GM12878 (cell line): ENCODE data around the gene COG7. TPM values are rescaled to one million over a fixed set of nuclear protein-coding genes. Genes with fewer than 3 reads are reported as not detected.

Experiments
- ATAC-seq: fragments of 200-7000 bp; cut with Tn5 transposase; 3 replicates; pipeline ENCODE4 v1.9.1; 2020; ENCODE audit warnings: mild to moderate bottlenecking, moderate library complexity
- BruUV-seq: library from RNA; stranded (reverse); fragments of 400-500 nt; replicated peaks from 2 replicates; lab custom pipeline; 2021; lab: Mats Ljungman, UMichigan
- CTCF ChIA-PET: fragments of 300-600 bp; sonication (Branson Sonifier 250); formaldehyde crosslinking; extraction: SDS; loops from one replicate; lab custom pipeline; 2021; ENCODE audit warnings: inconsistent platforms; lab: Yijun Ruan, JAX
- POLR2A ChIA-PET: fragments of 350-600 bp; formaldehyde crosslinking; extraction: SDS; loops from one replicate; lab custom pipeline; 2021; ENCODE audit warnings: inconsistent platforms; lab: Charles Lee
- RAD21 ChIA-PET: fragments of 300-600 bp; sonication (Branson Sonifier 250); formaldehyde crosslinking; loops from one replicate; lab custom pipeline; 2023; ENCODE audit warnings: antibody characterized with exemption; ENCODE audit not compliant: unreplicated experiment; lab: Charles Lee
- SMC1A ChIA-PET: fragments of 300-600 bp; sonication (Branson Sonifier 250); formaldehyde crosslinking; loops from one replicate; lab custom pipeline; 2023; ENCODE audit not compliant: unreplicated experiment, uncharacterized antibody; lab: Charles Lee
- DNase-seq: peaks from one replicate; pipeline ENCODE4 v3.0.0-alpha.2; 2011; ENCODE audit warnings: low read depth, low spot score
- FAIRE-seq: peaks from 3 replicates; lab custom pipeline; 2011; peaks lifted over from hg19 to GRCh38; lab: Jason Lieb, UNC
- H2AFZ ChIP-seq: 2 replicates; pipeline ENCODE4 v1.6.0; 2011; ENCODE audit warnings: low read depth, low read length, control low read depth; ENCODE audit not compliant: control insufficient read depth
- H3K27ac ChIP-seq: 2 replicates; pipeline ENCODE4 v1.5.1; 2011; ENCODE audit warnings: control low read depth; ENCODE audit not compliant: control insufficient read depth, insufficient read depth
- H3K27me3 ChIP-seq, 2 experiments: replicated peaks in 1 of 2; 2 replicates each; pipeline versions ENCODE4 v1.6.0 to v1.6.1; 2011; ENCODE audit warnings: low read length in 1 of 2; ENCODE audit not compliant: control insufficient read depth in 2 of 2, insufficient read depth in 2 of 2
- H3K36me3 ChIP-seq, 2 experiments: 2 replicates each; pipeline ENCODE4 v1.5.1; 2011; ENCODE audit warnings: low read length in 1 of 2; ENCODE audit not compliant: control insufficient read depth in 2 of 2, insufficient read depth in 2 of 2
- H3K4me1 ChIP-seq: 2 replicates; pipeline ENCODE4 v1.6.1; 2011; ENCODE audit warnings: mild to moderate bottlenecking, low read length, moderate library complexity, mixed read lengths; ENCODE audit not compliant: control insufficient read depth, insufficient read depth
- H3K4me2 ChIP-seq: 2 replicates; pipeline ENCODE4 v1.6.0; 2011; ENCODE audit warnings: control low read depth; ENCODE audit not compliant: control insufficient read depth, insufficient read depth
- H3K4me3 ChIP-seq: fragments of 200-600 bp; sonication (generic); 2 replicates; pipeline ENCODE4 v1.5.1; 2016
- H3K79me2 ChIP-seq: 2 replicates; pipeline ENCODE4 v1.6.0; 2011; ENCODE audit warnings: low read length; ENCODE audit not compliant: control insufficient read depth, insufficient read depth
- H3K9ac ChIP-seq: 2 replicates; pipeline ENCODE4 v1.8.0; 2011; ENCODE audit warnings: low read length, control low read depth, mixed read lengths; ENCODE audit not compliant: control insufficient read depth, insufficient read depth
- H3K9me3 ChIP-seq: replicated peaks from 3 replicates; pipeline ENCODE4 v1.5.1; 2011; ENCODE audit warnings: mild to moderate bottlenecking, low read length; ENCODE audit not compliant: control insufficient read depth, insufficient read depth
- H4K20me1 ChIP-seq: 2 replicates; pipeline ENCODE4 v1.6.0; 2011; ENCODE audit not compliant: control insufficient read depth, insufficient read depth
- BMI1 ChIP-seq: fragments of 450-650 bp; IDR thresholded peaks from 2 replicates; pipeline ENCODE4 v1.6.1; 2016; ENCODE audit warnings: mild to moderate bottlenecking, moderate library complexity, borderline replicate concordance
- FOXM1 ChIP-seq: IDR thresholded peaks from 2 replicates; pipeline ENCODE4 v1.6.1; 2012; ENCODE audit warnings: low read depth, mild to moderate bottlenecking, inconsistent platforms, low read length, moderate library complexity
- IRF5 ChIP-seq: fragments of 450-650 bp; IDR thresholded peaks from 2 replicates; pipeline ENCODE4 v1.6.1; 2017; ENCODE audit warnings: borderline replicate concordance
- MLLT1 ChIP-seq: fragments of 450-650 bp; IDR thresholded peaks from 2 replicates; pipeline ENCODE4 v1.6.1; 2016; ENCODE audit warnings: mild to moderate bottlenecking
- RELB ChIP-seq: fragments of 450-650 bp; IDR thresholded peaks from 2 replicates; pipeline ENCODE4 v1.6.1; 2017; ENCODE audit warnings: low read depth, mild to moderate bottlenecking, moderate library complexity
- ZNF24 ChIP-seq: fragments of 450-650 bp; IDR thresholded peaks from 2 replicates; pipeline ENCODE4 v1.6.1; 2017; ENCODE audit warnings: antibody characterized with exemption, mild to moderate bottlenecking
- WGBS: methylation state at CpG from one replicate; pipeline ENCODE4 v1.1.6; 2016; ENCODE audit warnings: low lambda C conversion rate; ENCODE audit not compliant: insufficient replicate concordance, insufficient coverage; ENCODE audit errors: missing lambda C conversion rate; 5-methylcytosine and 5-hydroxymethylcytosine counted together
- in situ Hi-C: fragments of 300-500 bp; cut with MboI; formaldehyde crosslinking; loops from 9 replicates; pipeline ENCODE4 v1.14.3; 2018; ENCODE audit warnings: mixed read lengths
- intact Hi-C: fragments of 100-400 bp; cut with micrococcal nuclease; formaldehyde crosslinking; loops from one replicate; pipeline ENCODE4 v1.14.2; 2022; ENCODE audit not compliant: unreplicated experiment
- polyA plus RNA-seq, 11 experiments: library from polyadenylated mRNA; depleted of rRNA in 4 of 11; unstranded in 6 of 11; stranded (reverse) in 5 of 11; fragments of >200 nt; fragmentation: Nextera tagmentation in 4 of 11; fragmentation: Illumina TruSeq in 1 of 11; extraction: Ambion mirVana in 4 of 11; extraction: Trizol in 1 of 11; gene quantifications; 1 replicate in 1 of 11; 2 replicates in 10 of 11; pipeline versions ENCODE4 v1.2.1 to v1.2.3, GENCODE V29; 2011 to 2016; ENCODE audit warnings: inconsistent platforms in 2 of 11, missing spikeins in 2 of 11, low read depth in 1 of 11
- total RNA-seq, 4 experiments: library from RNA; depleted of rRNA in 3 of 4; stranded (reverse); fragments of >200 nt in 3 of 4; fragmentation: Illumina TruSeq in 1 of 4; extraction: Trizol in 1 of 4; gene quantifications; 2 replicates each; pipeline versions ENCODE4 v1.2.1 to v1.2.3, GENCODE V29; 2013 to 2021

Gene COG7
- total and polyA plus RNA-seq, 10 of the 15 experiments (the other 5 are each of a cell fraction or from before 2014, with no cell fraction given), result 2.9 to 24.0 (median 10.0) TPM

GRCh38 chr16:23452221-23452571, 793 bp downstream of the COG7 start:
- Histone ChIP-seq H3K9me3 (no peaks in the 10 kb centered on the region), H3K9ac (peak overlapping the region; percentile 72), H4K20me1 (no peaks in the 10 kb centered on the region), H3K4me3 (peak overlapping the region; percentile 79), H3K4me1 (0 out of 2 replicates have a peak, but pooled peaks cover 4% of the 10 kb centered on the region), H2AFZ (peak overlapping the region; percentile 92), H3K36me3 (no peaks in the 10 kb centered on the region; a peak in 1 of 4 replicates), H3K27me3 (no peaks in the 10 kb centered on the region), H3K4me2 (peak overlapping the region; percentile 100), H3K79me2 (peaks cover 6% of the 10 kb centered on the region), H3K27ac (peak overlapping the region; percentile 58)
- ChIA-PET CTCF (interaction anchor here (0.8 to 4.6 kb wide), 3 partner anchors 17 to 93 kb away, joined by 3 to 32 read pairs (median 14); no protein-coding TSS in a partner anchor), POLR2A (interaction anchor here (0.6 kb wide), 1 partner anchor 39 kb away, joined by 3 read pairs; no protein-coding TSS in a partner anchor), SMC1A (interaction anchor here (0.7 to 1.8 kb wide), 3 partner anchors 15 to 55 kb away, joined by 4 to 8 read pairs (median 4); no protein-coding TSS in a partner anchor), RAD21 (interaction anchor here (1.0 kb wide), 1 partner anchor 16 kb away, joined by 3 read pairs; no protein-coding TSS in a partner anchor)
- intact Hi-C loops, result loop anchor here (5.0 kb wide), 1 partner anchor 55 kb away; no protein-coding TSS in a partner anchor
- no peak for TF ChIP-seq FOXM1
- TF ChIP-seq RELB, result no peak
- no peak for TF ChIP-seq IRF5
- no peak for TF ChIP-seq ZNF24
- peak; percentile 47 for TF ChIP-seq MLLT1
- TF ChIP-seq BMI1, result no peak
- FAIRE-seq, result no peak
- in situ Hi-C loops, result no loop called here
- 57% methylated on average over 10 of the region's 10 CpGs for WGBS
- BruUV-seq, result no TSS peak
- no peak; the same call in 2 of the 3 replicates for ATAC-seq
- DNase-seq, result no peak
